Putamen (tissue), 1 donor: Measurements from ENCODE around the gene SH3D19.
A peak's percentile ranks its signal among the peaks of the same experiment; 100 is the strongest.

Experiments used
- DNase-seq: peaks from one replicate; pipeline ENCODE4 v3.0.0-alpha.2; 2016; ENCODE audit warnings: low spot score

Gene SH3D19

GRCh38 chr4:151231915-151232595 lies 93.3 kb downstream of the SH3D19 start:
- DNase-seq = no peak

GRCh38 chr4:151228189-151229119 lies 97.0 kb downstream of the SH3D19 start:
- DNase-seq = no peak

GRCh38 chr4:151227731-151228130 lies 97.7 kb downstream of the SH3D19 start:
- peak; percentile 78 for DNase-seq

GRCh38 chr4:151227172-151227571 lies 98.2 kb downstream of the SH3D19 start:
- no peak for DNase-seq

GRCh38 chr4:151226004-151226932 lies 99.1 kb downstream of the SH3D19 start:
- DNase-seq = peak; percentile 76

- no peak for DNase-seq
Measured at GRCh38 chr4:151223465-151223864, 101.9 kb downstream of the SH3D19 start.

- no peak for DNase-seq
Measured at GRCh38 chr4:151219948-151220347, 105.5 kb downstream of the SH3D19 start.

GRCh38 chr4:151219091-151219490 lies 106.3 kb downstream of the SH3D19 start:
- DNase-seq = no peak

- DNase-seq = no peak
Measured at GRCh38 chr4:151218343-151218742, 107.1 kb downstream of the SH3D19 start.

- no peak for DNase-seq
Measured at GRCh38 chr4:151217326-151217725, 108.1 kb downstream of the SH3D19 start.

- DNase-seq = no peak
Measured at GRCh38 chr4:151215295-151215694, 110.1 kb downstream of the SH3D19 start.

- no peak for DNase-seq
Measured at GRCh38 chr4:151207868-151208267, 117.5 kb downstream of the SH3D19 start.

- DNase-seq = no peak
Measured at GRCh38 chr4:151207186-151207585, 118.2 kb downstream of the SH3D19 start.

- no peak for DNase-seq
Measured at GRCh38 chr4:151206241-151207005, 119.0 kb downstream of the SH3D19 start.

GRCh38 chr4:151205722-151206121 lies 119.7 kb downstream of the SH3D19 start:
- no peak for DNase-seq

- DNase-seq = no peak
Measured at GRCh38 chr4:151204925-151205524, 120.4 kb downstream of the SH3D19 start.

GRCh38 chr4:151202851-151203455 lies 122.5 kb downstream of the SH3D19 start:
- DNase-seq = no peak

- no peak for DNase-seq
Measured at GRCh38 chr4:151202381-151202780, 123.0 kb downstream of the SH3D19 start.

GRCh38 chr4:151199319-151200190 lies 125.8 kb downstream of the SH3D19 start:
- peak; percentile 90 for DNase-seq
